GM19452 (cell line): ENCODE data around the gene SNED1.
"Not testable (repeated sequence)": the region's sequence is repeated elsewhere in the genome, so short reads cannot be mapped to it uniquely, and the experiment has no call there.

Source experiments
- ATAC-seq: cut with Tn5 transposase; IDR thresholded peaks from one replicate; pipeline ENCODE4 v1.9.1; 2021; ENCODE audit not compliant: unreplicated experiment

The SNED1 gene

GRCh38 chr2:241104611-241105010, 106.2 kb downstream of the SNED1 start:
- not testable (repeated sequence) for ATAC-seq

GRCh38 chr2:241105641-241106040, 107.2 kb downstream of the SNED1 start:
- no peak for ATAC-seq

GRCh38 chr2:241107031-241107783, 108.8 kb downstream of the SNED1 start:
- ATAC-seq: no peak

- no peak for ATAC-seq
Observed at GRCh38 chr2:241108271-241109209, 110.1 kb downstream of the SNED1 start.

GRCh38 chr2:241109210-241110088, 111.0 kb downstream of the SNED1 start:
- no peak for ATAC-seq

GRCh38 chr2:241110089-241110606, 111.7 kb downstream of the SNED1 start:
- no peak for ATAC-seq

GRCh38 chr2:241110607-241111439, 112.4 kb downstream of the SNED1 start:
- no peak for ATAC-seq

- ATAC-seq: no peak
Observed at GRCh38 chr2:241111440-241111805, 113.0 kb downstream of the SNED1 start.

GRCh38 chr2:241112046-241112445, 113.6 kb downstream of the SNED1 start:
- no peak for ATAC-seq

- no peak for ATAC-seq
Observed at GRCh38 chr2:241112592-241112991, 114.2 kb downstream of the SNED1 start.

- ATAC-seq: no peak
Observed at GRCh38 chr2:241114836-241115235, 116.4 kb downstream of the SNED1 start.

GRCh38 chr2:241115361-241115760, 116.9 kb downstream of the SNED1 start:
- ATAC-seq: no peak

GRCh38 chr2:241116606-241117560, 118.5 kb downstream of the SNED1 start:
- no peak for ATAC-seq

- ATAC-seq: no peak
Observed at GRCh38 chr2:241118737-241119505, 120.5 kb downstream of the SNED1 start.

- ATAC-seq: no peak
Observed at GRCh38 chr2:241120440-241120839, 122.0 kb downstream of the SNED1 start.

- no peak for ATAC-seq
Observed at GRCh38 chr2:241121008-241121407, 122.6 kb downstream of the SNED1 start.

- ATAC-seq: no peak
Observed at GRCh38 chr2:241122376-241123002, 124.1 kb downstream of the SNED1 start.
